ENCODE measurements around the gene SLC6A12.

Gene SLC6A12

DNA sequence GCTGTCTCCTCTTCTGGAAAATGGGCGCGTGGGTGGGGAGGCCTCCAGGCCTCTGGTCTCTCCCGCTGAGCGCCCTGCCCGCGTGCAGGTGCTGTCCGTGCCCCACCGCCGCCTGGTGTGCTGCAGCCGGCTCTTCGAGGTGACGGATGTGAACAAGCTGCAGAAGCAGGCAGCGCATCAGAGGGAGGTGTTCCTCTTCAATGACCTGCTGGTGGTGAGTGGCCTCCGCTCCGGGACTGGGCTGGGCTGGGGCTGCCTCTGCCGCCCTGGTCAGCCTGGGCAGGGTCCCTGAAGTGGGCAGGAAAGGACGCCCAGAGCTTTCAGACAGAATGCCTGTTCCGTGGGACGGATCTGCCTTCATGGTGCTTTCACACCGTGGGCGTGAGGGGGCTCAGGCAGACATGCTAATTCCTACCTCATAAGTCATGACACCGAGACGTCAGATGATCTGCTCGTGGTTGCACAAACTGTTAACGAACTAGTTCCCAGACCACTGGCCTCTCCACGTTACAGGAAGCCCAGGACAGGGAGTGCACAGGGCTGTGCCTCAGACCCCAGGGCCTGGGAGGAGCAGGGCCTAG lies 50.5 kb downstream of the SLC6A12 start:
- DNase-seq (ENCODE audit: low read depth in 2 of 2) = no peak

- no peak for DNase-seq (ENCODE audit: low read depth in 2 of 2)
These were observed 51.3 kb downstream of the SLC6A12 start for GRCh38 chr12:162467-163307.

GRCh38 chr12:161823-162222 lies 52.1 kb downstream of the SLC6A12 start:
- no peak for DNase-seq (ENCODE audit: low read depth in 2 of 2)

DNA sequence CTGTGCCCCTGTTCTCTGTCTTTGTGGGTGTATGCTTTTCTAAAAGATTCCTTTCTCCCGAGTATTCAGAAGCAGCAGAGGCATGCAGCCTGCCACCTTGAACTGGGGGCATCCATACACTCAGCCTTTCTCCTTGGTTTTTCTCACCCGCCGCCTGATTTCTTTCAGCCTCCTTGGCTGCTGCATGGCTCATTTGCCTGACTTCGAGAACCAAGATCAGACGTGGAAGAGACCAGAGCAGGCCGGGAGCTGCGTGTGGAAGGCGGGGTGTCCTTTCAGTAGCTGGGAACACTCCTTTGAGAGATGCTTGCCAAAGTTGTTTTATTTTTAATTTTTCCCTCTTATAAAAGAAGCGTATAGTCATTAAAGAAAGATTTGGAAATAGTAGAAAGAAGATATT lies 53.1 kb downstream of the SLC6A12 start:
- no peak for DNase-seq (ENCODE audit: low read depth in 2 of 2)

DNA sequence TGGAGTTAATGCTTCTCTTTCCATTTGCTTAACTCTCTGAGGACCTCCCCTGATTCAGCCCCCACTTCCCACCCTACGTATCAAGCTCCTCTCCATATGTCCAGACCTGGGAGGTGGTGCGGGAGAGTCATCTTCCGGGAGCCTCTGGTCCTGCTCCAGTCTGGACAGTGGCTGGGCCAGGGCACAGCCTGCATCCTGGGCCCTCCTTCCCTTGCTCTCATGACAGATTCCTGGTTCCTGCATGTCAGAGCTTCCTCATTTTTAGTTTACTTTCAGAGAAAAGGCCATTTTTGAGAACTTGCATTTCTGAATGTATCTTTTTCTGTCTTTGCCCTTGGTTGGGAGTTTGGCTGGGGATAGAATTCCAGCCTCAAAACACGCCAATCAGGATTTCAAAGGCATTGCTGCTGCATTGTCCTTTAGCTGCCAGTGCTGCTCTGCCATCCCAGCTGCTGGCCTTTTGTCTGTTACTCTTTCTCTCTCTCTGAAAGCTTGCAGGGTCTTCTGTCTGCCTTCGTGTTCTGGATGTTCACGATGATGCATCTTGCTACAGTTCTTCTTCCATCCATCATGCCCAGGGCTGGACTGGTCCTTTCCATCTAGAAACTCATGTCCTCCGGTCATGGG lies 54.7 kb downstream of the SLC6A12 start:
- DNase-seq (ENCODE audit: low read depth in 2 of 2) = no peak

GRCh38 chr12:157644-158043 lies 56.3 kb downstream of the SLC6A12 start:
- DNase-seq (ENCODE audit: low read depth in 2 of 2) = no peak

DNA sequence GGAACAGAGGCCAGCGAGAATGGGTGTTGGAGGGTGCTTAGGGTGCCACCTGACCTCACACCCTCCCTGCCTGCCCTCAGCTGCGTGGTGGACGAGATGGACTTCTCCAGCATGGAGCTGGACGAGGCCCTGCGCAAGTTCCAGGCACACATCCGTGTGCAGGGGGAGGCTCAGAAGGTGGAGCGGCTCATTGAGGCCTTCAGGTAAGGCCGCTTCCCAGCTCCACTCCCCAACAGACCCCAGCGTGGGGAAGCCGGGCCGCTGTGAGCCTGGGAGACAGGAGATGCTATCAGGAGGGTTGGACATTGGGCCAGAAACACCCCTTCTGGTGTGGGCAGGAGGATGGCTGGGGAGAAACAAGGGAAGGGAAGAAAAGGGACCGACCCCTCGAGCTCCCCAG lies 57.0 kb downstream of the SLC6A12 start:
- no peak for DNase-seq (ENCODE audit: low read depth in 2 of 2)

DNA sequence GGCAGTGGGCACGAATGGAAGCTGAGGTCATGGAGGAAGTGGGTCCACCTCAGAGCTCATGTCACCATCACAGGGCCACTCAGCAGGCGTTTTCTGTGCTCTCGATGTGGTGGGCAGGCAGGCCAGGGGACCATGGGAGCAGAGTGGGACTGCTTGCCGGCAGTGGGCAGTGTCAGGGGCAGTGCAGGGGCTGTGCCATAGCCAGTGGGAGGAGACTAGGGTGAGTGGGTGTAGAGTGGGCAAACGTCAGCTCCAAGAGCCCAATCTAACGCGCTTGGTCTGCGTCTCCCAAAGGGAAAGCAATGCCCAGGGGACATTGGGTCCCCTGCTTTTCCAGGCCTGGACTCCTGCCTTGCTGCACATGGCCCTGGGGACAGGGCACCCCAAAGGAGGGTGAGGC lies 58.3 kb downstream of the SLC6A12 start:
- DNase-seq (ENCODE audit: low read depth in 2 of 2) = no peak

GRCh38 chr12:155006-155405 lies 59.0 kb downstream of the SLC6A12 start:
- DNase-seq (ENCODE audit: low read depth in 2 of 2) = no peak

GRCh38 chr12:154058-154457 lies 59.9 kb downstream of the SLC6A12 start:
- no peak for DNase-seq (ENCODE audit: low read depth in 2 of 2)

DNA sequence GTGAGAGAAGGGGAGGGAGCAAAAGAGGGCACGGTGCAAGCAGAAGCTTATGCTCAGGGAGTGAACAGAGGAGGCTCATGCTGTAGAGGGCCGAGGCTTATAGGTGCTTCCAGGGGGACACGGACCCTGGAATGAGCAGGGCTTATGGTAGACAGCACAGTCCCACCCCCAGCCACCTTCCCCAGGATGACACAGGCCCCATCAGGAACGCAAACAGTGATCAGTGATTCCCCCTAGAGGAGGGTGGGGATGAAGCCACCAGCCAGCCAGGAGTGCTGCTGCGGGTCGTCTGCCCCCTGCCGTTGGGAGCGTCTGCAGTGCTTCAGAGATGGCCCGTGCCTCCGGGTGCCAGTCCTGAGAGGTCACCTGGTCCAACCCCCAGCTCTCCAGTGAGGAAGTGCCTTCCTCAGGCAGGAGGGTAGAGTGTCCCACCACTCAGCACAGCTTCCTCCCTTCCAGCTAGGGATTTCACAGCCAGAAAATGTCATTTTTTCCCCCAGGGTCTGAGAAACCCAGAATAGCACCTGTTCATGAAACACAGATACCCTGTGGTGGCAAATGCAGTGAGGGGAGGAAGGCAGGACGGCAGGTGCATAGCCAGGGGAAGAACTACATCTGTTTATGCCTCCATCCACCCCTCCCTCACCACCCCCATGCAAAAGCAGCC lies 60.7 kb downstream of the SLC6A12 start:
- DNase-seq (ENCODE audit: low read depth in 2 of 2) = peak; percentile 42 to 49

DNA sequence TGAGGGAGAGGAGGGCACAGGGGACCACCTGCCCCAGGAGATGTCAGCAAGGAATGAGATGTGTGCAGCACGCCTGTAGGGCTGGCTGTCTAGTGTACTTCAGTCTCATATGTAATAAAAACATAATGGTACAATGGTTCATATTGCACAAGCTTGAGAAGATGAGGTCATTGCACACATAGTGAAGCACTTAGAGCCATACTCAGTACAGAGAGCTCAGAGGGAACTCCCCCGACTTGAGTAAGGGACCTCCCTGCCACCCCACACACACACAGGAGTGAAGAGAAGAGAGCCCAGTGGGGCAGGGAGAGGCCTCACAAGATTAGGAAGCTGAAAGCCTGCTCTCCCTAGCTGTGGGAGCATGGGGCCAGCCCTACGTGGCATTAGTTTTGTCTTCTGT lies 61.5 kb downstream of the SLC6A12 start:
- DNase-seq (ENCODE audit: low read depth in 2 of 2) = no peak

DNA sequence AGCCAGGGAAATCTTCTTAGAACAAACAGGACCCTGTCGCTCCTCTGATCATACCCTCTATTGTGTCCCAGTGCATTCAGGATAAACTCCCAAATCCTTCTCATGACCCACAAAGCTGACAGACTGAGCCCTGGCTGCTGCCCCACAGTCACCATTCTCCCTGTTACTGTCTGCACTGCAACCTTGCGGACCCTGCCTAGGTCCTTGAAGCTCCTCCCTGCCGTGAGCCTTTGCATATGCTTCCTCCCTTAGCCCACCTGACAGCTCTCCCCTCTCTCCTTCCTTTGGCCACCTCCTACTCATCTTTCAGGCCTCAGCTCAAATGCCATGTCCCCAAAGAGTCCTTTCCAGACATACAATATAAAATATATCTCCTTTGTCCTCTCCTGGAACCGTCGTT lies 62.4 kb downstream of the SLC6A12 start:
- DNase-seq (ENCODE audit: low read depth in 2 of 2) = no peak

GRCh38 chr12:148676-149416 lies 65.1 kb downstream of the SLC6A12 start:
- DNase-seq (ENCODE audit: low read depth in 2 of 2) = no peak

GRCh38 chr12:147242-147641 lies 66.7 kb downstream of the SLC6A12 start:
- no peak for DNase-seq (ENCODE audit: low read depth in 2 of 2)

- DNase-seq (ENCODE audit: low read depth in 2 of 2) = no peak
These were observed 68.5 kb downstream of the SLC6A12 start for GRCh38 chr12:145369-145960.

DNA sequence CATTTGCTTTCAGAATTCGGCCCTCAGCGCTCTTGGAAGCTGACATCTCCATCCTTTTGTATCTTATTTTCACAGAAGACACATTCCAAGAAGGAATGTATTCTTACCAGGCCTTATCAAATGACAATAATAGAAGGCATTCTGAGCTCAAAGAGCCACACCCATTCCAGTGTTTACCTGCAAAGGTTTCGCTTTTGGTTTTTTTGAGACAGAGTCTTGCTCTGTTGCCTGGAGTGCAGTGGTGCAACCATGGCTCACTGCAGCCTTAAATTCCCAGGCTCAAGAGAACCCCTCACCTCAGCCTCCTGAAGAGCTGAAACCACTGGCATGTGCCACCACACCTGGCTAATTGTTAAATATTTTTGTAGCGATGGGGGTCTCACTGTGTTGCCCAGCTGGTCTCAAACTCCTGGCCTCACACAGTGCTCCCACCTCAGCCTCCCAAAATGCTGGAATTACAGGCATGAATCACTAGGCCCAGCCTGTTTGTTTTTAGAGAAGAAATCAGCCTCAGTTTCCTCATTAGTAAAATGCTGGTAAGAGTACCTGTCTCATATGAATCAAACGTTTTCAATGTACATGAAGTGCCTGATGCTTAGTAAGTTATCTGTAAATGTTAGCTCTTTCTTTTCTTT lies 69.2 kb downstream of the SLC6A12 start:
- DNase-seq (ENCODE audit: low read depth in 2 of 2) = no peak

DNA sequence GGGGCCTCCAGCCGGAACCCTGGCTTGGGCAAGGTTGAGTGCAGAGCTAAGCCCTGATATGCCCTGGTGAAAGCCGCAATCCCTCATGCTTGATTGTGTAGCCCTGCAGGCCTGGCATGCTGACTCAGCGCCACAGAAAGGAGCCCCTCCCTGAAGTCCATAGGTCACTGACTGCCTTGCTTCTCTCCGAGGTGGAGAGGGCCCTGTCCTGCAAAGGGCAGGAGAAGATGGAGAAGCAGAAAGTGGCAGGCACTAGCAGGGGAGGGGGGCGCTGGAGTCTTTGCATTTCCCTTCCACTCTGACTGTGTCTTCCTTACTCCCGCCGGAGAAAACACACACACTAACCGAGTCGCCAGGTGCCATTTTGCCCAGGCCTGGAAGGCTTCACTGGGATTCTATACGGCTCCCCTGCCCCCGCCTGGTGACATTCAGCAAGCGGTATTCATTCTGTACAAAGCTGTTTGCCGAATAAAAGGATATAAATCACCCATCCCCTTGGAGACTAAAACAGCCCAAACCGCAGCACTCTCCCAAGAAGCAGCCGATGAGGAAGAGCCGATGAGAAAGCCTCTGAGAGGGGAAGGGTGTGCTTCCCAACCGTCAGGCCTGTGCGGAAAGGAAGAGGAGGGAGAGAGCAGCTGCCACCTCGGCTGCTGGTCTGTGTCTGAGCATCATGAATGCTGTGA lies 69.8 kb downstream of the SLC6A12 start:
- no peak for DNase-seq (ENCODE audit: low read depth in 2 of 2)

GRCh38 chr12:140162-140561 lies 73.8 kb downstream of the SLC6A12 start:
- DNase-seq (ENCODE audit: low read depth in 2 of 2) = no peak

Data from stimulated activated CD8-positive, alpha-beta memory T cell treated with anti-CD3 and anti-CD28 coated beads, Interleukin-15, amount 100 ng/mL, for 48 hours (primary cell).